HUES64 (cell line): ENCODE results near the gene TDO2.
"Not testable (repeated sequence)": the region's sequence is repeated elsewhere in the genome, so short reads cannot be mapped to it uniquely, and the experiment has no call there.

Source experiments
- H3K27ac ChIP-seq: 2 replicates; pipeline ENCODE4 v1.7.0; 2013; ENCODE audit warnings: low read depth, low read length, inconsistent platforms
- H3K27me3 ChIP-seq: 2 replicates; pipeline ENCODE4 v1.6.1; 2013; ENCODE audit warnings: mild to moderate bottlenecking, low read length; ENCODE audit not compliant: insufficient read depth
- H3K36me3 ChIP-seq: 2 replicates; pipeline ENCODE4 v1.6.1; 2013; ENCODE audit warnings: mild to moderate bottlenecking, low read length; ENCODE audit not compliant: insufficient read depth
- H3K4me1 ChIP-seq: 2 replicates; pipeline ENCODE4 v1.6.1; 2013; ENCODE audit warnings: mild to moderate bottlenecking, low read length, moderate library complexity; ENCODE audit not compliant: insufficient read depth
- H3K4me3 ChIP-seq: 2 replicates; pipeline ENCODE4 v1.5.1; 2013; ENCODE audit warnings: mild to moderate bottlenecking, low read length, moderate library complexity
- H3K9ac ChIP-seq: 2 replicates; pipeline ENCODE4 v1.6.1; 2013; ENCODE audit warnings: mild to moderate bottlenecking, low read depth, low read length
- H3K9me3 ChIP-seq: 2 replicates; pipeline ENCODE4 v1.6.1; 2013; ENCODE audit warnings: low read depth, low read length; ENCODE audit not compliant: insufficient read depth
- WGBS: fragments of 150-250, 120-280 bp; methylation state at CpG from one replicate; pipeline ENCODE4 v1.1.7; 2013; ENCODE audit warnings: missing lambda C conversion rate; 5-methylcytosine and 5-hydroxymethylcytosine counted together

TDO2 gene

DNA sequence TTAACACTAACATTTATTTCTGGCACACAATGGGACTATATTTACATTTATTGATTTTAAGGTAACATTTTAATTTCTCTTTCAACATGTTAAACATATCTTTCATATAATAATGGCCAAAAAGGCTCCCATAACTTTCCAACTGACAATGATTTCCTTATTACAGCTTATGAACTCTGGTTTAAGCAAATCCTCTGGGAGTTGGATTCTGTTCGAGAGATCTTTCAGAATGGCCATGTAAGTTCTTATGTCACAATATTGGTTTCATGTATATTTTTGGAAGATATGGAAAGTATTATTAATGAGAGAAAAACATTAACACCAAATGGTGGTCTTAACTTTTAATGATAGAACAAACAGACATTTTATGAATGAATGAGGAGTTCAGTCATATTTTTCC is 4.1 kb downstream of the TDO2 start:
- Histone ChIP-seq H3K9ac (no peak overlapping the region), H3K27ac (no peak overlapping the region)
- WGBS = 93% methylated on average over 1 of the region's 1 CpG

DNA sequence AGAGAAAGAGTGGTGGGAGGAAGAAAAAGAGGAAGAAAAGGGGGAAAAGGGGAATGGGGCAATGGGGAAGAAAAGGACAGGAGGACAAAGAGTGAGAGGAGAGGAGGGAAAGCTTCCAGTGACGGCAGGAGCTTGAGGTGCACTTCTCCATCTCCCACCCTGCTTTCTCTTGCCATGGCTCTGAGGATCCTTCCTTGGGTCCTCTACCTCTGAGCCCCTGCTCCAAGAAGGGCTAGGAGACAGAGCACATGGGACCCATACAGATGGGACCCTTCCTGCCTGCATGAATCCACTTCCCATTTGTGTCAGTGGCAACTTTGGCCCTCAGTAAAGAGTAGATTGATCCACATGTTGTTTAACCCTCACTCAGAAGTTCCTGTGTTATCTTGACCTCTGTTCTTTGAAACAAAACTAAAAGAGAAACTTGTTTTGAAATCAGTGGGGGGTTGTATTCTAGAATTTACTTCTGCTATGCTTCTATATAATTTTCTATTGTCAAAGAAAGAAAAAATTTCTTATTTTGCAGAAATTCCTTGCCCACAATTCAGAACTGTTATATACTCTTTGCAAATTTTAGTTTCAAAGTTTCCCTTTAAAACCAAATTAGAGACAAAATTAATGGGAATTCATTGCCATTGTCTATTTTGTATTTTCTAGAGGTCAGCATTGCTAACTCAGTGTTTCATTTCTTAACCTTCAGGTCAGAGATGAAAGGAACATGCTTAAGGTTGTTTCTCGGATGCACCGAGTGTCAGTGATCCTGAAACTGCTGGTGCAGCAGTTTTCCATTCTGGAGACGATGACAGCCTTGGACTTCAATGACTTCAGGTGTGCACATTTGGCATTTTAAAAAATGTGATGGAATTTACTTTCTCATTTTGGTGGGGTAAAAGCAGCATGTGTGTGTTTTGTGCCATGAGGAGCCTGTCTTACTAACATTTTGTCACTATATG is 5.0 kb downstream of the TDO2 start:
- H3K9ac ChIP-seq = no peak overlapping the region
- no peak overlapping the region for H3K27ac ChIP-seq
- no peak overlapping the region for H3K4me3 ChIP-seq
- no peaks in the 10 kb centered on the region for H3K27me3 ChIP-seq
- no peaks in the 10 kb centered on the region for H3K9me3 ChIP-seq
- 0 out of 2 replicates have a peak, but pooled peaks cover 6% of the 10 kb centered on the region for H3K4me1 ChIP-seq
- 93% methylated on average over 4 of the region's 4 CpGs for WGBS
- no peaks in the 10 kb centered on the region for H3K36me3 ChIP-seq

More for the DNA sequence above, 4.1 kb downstream of the TDO2 start:
- no peaks in the 10 kb centered on the region for H3K36me3 ChIP-seq
- no peaks in the 10 kb centered on the region for H3K9me3 ChIP-seq
- H3K4me1 ChIP-seq = 0 out of 2 replicates have a peak, but pooled peaks cover 6% of the 10 kb centered on the region
- H3K27me3 ChIP-seq = no peaks in the 10 kb centered on the region
- H3K4me3 ChIP-seq = no peak overlapping the region

DNA sequence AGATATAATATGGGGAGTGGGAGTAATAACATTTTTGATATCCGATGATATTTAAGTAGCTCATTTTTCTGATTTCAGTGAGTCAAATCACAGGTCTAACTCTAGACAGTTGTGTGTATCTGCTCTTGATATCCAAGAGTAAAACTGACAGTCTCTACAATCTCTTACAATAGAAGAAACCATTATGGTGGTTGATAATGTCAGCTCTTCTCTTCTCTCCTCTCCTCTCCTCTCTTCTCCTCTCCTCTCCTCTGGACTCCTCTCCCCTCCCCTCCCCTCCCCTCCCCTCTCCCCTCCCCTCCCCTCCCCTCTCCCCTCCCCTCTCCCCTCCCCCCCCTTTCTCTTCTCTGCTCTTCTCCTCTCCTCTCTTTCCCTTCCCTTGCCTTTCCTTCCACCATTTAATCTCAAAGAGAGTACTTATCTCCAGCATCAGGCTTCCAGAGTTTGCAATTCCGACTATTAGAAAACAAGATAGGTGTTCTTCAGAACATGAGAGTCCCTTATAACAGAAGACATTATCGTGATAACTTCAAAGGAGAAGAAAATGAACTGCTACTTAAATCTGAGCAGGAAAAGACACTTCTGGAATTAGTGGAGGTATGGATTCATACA is 6.2 kb downstream of the TDO2 start:
- no peaks in the 10 kb centered on the region for H3K4me1 ChIP-seq
- no peaks in the 10 kb centered on the region for H3K27me3 ChIP-seq
- 95% methylated on average over 2 of the region's 3 CpGs for WGBS
- no peaks in the 10 kb centered on the region for H3K9me3 ChIP-seq
- no peaks in the 10 kb centered on the region for H3K36me3 ChIP-seq
- H3K27ac ChIP-seq = no peak overlapping the region
- H3K9ac ChIP-seq = no peak overlapping the region
- no peak overlapping the region for H3K4me3 ChIP-seq

DNA sequence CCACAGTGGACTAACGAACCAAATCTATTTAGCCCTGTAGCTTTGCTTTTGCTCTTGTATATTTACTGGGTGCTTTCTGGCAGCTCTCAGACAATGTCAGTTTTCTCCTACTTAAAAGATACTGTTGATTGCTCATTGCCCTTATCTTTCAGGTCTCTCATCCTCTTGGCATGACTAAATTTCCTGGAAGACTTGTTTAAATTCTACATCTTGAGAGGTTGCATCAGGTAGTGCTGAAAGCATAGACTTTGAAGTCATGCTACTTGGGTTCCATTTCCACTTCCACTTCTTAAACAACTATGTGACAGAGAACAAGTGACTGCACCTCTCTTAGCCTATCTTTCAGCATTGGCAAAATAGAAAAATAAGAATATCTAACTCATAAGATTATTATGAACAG is 8.4 kb downstream of the TDO2 start:
- H3K4me1 ChIP-seq = no peaks in the 10 kb centered on the region
- H3K9ac ChIP-seq = no peak overlapping the region
- 100% methylated on average over 1 of the region's 1 CpG for WGBS
- H3K36me3 ChIP-seq = no peaks in the 10 kb centered on the region
- no peaks in the 10 kb centered on the region for H3K9me3 ChIP-seq
- no peak overlapping the region for H3K4me3 ChIP-seq
- no peak overlapping the region for H3K27ac ChIP-seq
- no peaks in the 10 kb centered on the region for H3K27me3 ChIP-seq

DNA sequence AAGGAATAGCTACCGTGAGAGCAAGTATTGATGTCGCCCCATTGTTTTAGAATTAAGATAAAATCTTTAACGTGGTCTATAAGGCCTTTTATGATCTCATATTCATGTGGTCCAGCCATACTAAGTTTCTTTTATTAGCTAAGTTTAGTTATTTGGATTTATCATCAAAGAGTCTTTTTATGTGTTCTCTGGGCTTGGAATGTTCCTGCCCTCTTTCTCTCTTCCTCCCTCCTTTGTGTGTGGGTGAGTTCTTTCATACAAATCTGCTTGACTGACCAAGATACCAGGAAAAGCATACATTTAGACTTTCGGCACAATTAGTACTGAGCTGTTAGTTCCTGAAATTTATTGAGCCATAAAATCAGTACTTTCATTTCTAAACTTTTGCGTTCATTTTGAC is 11.3 kb downstream of the TDO2 start:
- 95% methylated on average over 4 of the region's 5 CpGs for WGBS
- H3K9ac ChIP-seq = no peak overlapping the region
- H3K4me1 ChIP-seq = no peaks in the 10 kb centered on the region

DNA sequence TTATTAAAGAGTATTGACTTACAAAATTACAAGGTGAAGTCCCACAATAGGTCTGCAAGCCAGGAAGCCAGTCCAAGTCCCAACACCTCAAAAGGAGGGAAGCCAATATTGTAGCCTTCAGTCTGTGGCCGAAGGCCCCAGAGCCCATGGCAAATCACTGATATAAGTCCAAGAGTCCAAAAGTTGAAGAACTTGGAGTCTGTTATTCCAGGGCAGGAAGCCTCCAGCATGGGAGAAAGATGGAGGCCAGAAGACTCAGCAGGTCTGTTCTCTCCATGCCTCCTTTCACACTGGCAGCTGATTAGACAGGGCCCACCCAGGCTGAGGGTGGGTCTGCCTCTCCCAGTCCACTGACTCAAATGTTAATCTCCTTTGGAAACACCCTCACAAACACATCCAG is 18.1 kb downstream of the TDO2 start:
- WGBS = 100% methylated on average over 1 of the region's 1 CpG
- no peak overlapping the region for H3K4me3 ChIP-seq
- no peaks in the 10 kb centered on the region for H3K27me3 ChIP-seq
- no peak overlapping the region for H3K9ac ChIP-seq
- no peak overlapping the region for H3K27ac ChIP-seq
- H3K4me1 ChIP-seq = no peaks in the 10 kb centered on the region
- no peaks in the 10 kb centered on the region for H3K36me3 ChIP-seq
- H3K9me3 ChIP-seq = no peaks in the 10 kb centered on the region

More for the DNA sequence above, 11.3 kb downstream of the TDO2 start:
- no peak overlapping the region for H3K4me3 ChIP-seq
- no peaks in the 10 kb centered on the region for H3K36me3 ChIP-seq
- H3K27ac ChIP-seq = no peak overlapping the region
- no peaks in the 10 kb centered on the region for H3K9me3 ChIP-seq
- H3K27me3 ChIP-seq = no peaks in the 10 kb centered on the region

DNA sequence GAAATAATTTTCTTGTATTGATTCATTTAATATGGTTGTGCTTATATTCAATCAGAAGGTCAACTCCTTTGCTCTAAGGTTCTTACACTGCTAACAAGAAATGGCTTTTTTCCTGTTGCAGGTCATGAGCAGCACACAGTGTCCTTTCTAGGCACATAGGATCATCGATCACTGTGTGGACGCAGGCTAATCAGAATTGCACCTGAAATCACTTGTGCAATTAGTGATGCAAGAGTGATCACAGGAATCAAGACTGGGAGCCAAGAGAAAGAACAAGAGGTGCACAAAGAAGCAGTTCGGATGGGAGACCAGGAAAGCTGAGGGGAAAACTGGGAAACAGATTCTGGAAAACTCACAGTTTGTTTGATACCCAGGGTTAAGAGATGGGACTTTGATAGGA is 21.1 kb downstream of the TDO2 start:
- H3K9ac ChIP-seq = no peak overlapping the region
- WGBS = 92% methylated on average over 3 of the region's 3 CpGs

DNA sequence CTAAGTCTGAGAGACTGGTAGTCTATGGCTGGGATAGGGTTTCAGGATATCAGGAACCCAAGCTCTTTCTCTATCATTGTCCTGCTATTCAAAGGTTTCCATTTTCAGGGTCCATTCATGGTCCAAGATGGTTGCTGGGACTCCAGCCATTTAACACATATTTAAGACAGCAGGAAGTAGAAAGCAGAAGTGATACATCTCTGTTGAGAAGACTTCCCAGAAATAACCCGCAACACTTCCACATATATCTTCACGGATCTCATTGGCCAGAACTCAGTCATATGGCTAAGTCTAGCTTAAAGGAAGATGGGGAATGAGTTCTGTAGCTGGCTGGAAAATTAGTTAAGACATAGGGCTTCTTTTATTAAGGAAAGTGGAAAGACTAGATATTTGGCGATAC is 26.3 kb downstream of the TDO2 start:
- H3K4me1 ChIP-seq = no peaks in the 10 kb centered on the region
- H3K27ac ChIP-seq = no peak overlapping the region
- peaks cover 12% of the 10 kb centered on the region for H3K9me3 ChIP-seq
- WGBS = 93% methylated on average over 1 of the region's 3 CpGs
- H3K27me3 ChIP-seq = no peaks in the 10 kb centered on the region
- no peak overlapping the region for H3K4me3 ChIP-seq
- no peak overlapping the region for H3K9ac ChIP-seq
- H3K36me3 ChIP-seq = no peaks in the 10 kb centered on the region

More for the DNA sequence above, 21.1 kb downstream of the TDO2 start:
- Histone ChIP-seq H3K4me3 (no peak overlapping the region), H3K4me1 (no peaks in the 10 kb centered on the region), H3K36me3 (no peaks in the 10 kb centered on the region), H3K9me3 (0 out of 2 replicates have a peak, but pooled peaks cover 2% of the 10 kb centered on the region), H3K27ac (no peak overlapping the region), H3K27me3 (no peaks in the 10 kb centered on the region)

DNA sequence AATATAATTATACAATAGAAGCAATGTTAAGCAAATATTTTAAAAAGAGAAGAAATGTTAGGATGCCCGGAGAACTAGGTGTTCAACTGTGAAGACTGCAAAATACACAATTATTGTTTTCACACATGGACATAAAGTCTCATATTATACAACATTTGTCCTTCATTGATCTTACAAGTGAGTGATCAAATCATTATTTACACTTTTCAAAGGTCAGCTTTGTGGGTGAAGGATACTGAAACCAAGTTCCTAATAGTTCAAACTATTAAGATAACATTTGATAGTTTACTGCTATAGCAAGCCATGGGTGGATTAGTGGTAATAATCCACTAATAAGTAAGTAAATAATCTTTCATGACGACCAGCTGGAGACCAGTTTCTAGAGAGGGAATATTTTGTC is 26.8 kb downstream of the TDO2 start:
- Histone ChIP-seq H3K9me3 (peaks cover 12% of the 10 kb centered on the region), H3K4me3 (no peak overlapping the region), H3K4me1 (no peaks in the 10 kb centered on the region), H3K36me3 (no peaks in the 10 kb centered on the region), H3K27ac (no peak overlapping the region), H3K27me3 (no peaks in the 10 kb centered on the region), H3K9ac (no peak overlapping the region)
- 93% methylated on average over 2 of the region's 2 CpGs for WGBS

DNA sequence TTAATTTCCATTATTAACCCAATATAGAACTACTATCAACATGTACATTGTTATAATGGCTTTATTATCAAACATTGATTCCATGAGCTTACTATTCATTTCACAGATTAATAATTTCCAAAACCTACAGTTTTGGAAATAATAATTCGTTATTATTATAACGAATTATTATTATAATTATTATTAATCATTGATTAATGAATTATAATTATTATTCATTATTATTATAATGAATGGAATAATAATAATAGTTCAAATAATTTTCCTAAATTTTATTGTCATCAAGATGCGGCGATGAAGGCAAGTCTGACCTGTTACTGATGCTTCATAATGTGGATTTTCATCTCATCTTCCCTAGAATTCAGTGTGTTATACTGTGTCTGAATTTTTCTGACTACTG is 28.1 kb downstream of the TDO2 start:
- no CpG with 5 or more reads among the region's 4 CpGs for WGBS
- Histone ChIP-seq H3K9me3 (peaks cover 12% of the 10 kb centered on the region), H3K27ac (no peak overlapping the region), H3K4me3 (no peak overlapping the region), H3K4me1 (no peaks in the 10 kb centered on the region), H3K36me3 (no peaks in the 10 kb centered on the region), H3K9ac (no peak overlapping the region), H3K27me3 (no peaks in the 10 kb centered on the region)

DNA sequence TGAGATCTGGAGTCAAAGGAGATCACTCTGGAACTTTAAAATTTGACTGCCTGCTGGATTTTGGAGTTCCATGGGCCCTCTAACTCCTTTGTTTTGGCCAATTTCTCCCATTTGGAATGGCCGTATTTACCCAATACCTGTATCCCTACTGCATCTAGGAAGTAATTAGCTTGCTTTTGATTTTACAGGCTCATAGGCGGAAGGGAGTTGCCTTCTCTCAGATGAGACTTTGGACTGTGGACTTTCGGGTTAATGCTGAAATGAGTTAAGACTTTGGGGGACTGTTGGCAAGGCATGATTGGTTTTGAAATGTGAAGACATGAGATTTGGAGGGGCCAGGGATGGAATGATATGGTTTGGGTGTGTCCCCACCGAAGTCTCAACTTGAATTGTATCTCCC is 31.1 kb downstream of the TDO2 start:
- not testable (repeated sequence) for H3K4me3 ChIP-seq, H3K9ac ChIP-seq, H3K4me1 ChIP-seq, H3K27me3 ChIP-seq, H3K36me3 ChIP-seq, H3K9me3 ChIP-seq, H3K27ac ChIP-seq
- 96% methylated on average over 4 of the region's 4 CpGs for WGBS
